Measurements from ENCODE around the gene RANBP10.

The RANBP10 gene

GRCh38 chr16:67736858-67737257 is 69.5 kb downstream of the RANBP10 start:
- DNase-seq, result no peak

- no peak for DNase-seq
Observed at GRCh38 chr16:67734731-67735201, 71.6 kb downstream of the RANBP10 start.

- no peak for DNase-seq
Observed at GRCh38 chr16:67733734-67734470, 72.5 kb downstream of the RANBP10 start.

GRCh38 chr16:67731753-67732095 is 74.6 kb downstream of the RANBP10 start:
- no peak for DNase-seq

GRCh38 chr16:67731071-67731752 is 75.1 kb downstream of the RANBP10 start:
- DNase-seq, result no peak

- DNase-seq, result no peak
Observed at GRCh38 chr16:67730326-67730725, 76.0 kb downstream of the RANBP10 start.

- DNase-seq, result no peak
Observed at GRCh38 chr16:67729636-67730248, 76.6 kb downstream of the RANBP10 start.

GRCh38 chr16:67727521-67728485 is 78.6 kb downstream of the RANBP10 start:
- DNase-seq, result no peak

GRCh38 chr16:67726106-67727034 is 80.0 kb downstream of the RANBP10 start:
- no peak for DNase-seq

GRCh38 chr16:67723911-67724305 is 82.5 kb downstream of the RANBP10 start:
- no peak for DNase-seq

GRCh38 chr16:67723151-67723910 is 83.0 kb downstream of the RANBP10 start:
- no peak for DNase-seq

- no peak for DNase-seq
Observed at GRCh38 chr16:67720236-67720635, 86.1 kb downstream of the RANBP10 start.

- DNase-seq, result no peak
Observed at GRCh38 chr16:67719778-67720144, 86.6 kb downstream of the RANBP10 start.

- peak; percentile 93 for DNase-seq
Observed at GRCh38 chr16:67719048-67719777, 87.1 kb downstream of the RANBP10 start, which contains the start of gene GFOD2. TSS of gene GFOD2 (minus strand) at chr16:67719316. CDS start at chr16:67685715, 33,601 bp downstream.

GRCh38 chr16:67718668-67719047 is 87.7 kb downstream of the RANBP10 start:
- no peak for DNase-seq

- no peak for DNase-seq
Observed at GRCh38 chr16:67716097-67716496, 90.3 kb downstream of the RANBP10 start.

- no peak for DNase-seq
Observed at GRCh38 chr16:67714522-67714921, 91.8 kb downstream of the RANBP10 start.

GRCh38 chr16:67713647-67714273 is 92.6 kb downstream of the RANBP10 start:
- no peak for DNase-seq

GRCh38 chr16:67710607-67711006 is 95.8 kb downstream of the RANBP10 start:
- DNase-seq, result no peak

GRCh38 chr16:67709050-67709449 is 97.3 kb downstream of the RANBP10 start:
- no peak for DNase-seq
